Measurements from ENCODE around the gene ADGRL2.

GRCh38 chr1:81752840-81753239, 47.9 kb upstream of the ADGRL2 start:
- TF ChIP-seq CTCF (IDR thresholded peaks at IDR 0.05) (no peak), POLR2A (IDR thresholded peaks at IDR 0.05) (no peak)

Measured in testis (tissue), 2 donors.